ENCODE results near the gene TRDN.
"Not testable (repeated sequence)": the region's sequence is repeated elsewhere in the genome, so short reads cannot be mapped to it uniquely, and the experiment has no call there.

Gene TRDN

GRCh38 chr6:123629258-123629941 is 7.3 kb downstream of the TRDN start:
- no peak for DNase-seq

GRCh38 chr6:123625696-123626095 is 11.1 kb downstream of the TRDN start:
- DNase-seq = no peak

GRCh38 chr6:123622780-123623179 is 14.0 kb downstream of the TRDN start:
- no peak for DNase-seq

GRCh38 chr6:123619156-123619555 is 17.6 kb downstream of the TRDN start:
- no peak for DNase-seq

GRCh38 chr6:123616942-123617341 is 19.8 kb downstream of the TRDN start:
- no peak for DNase-seq

GRCh38 chr6:123616016-123616415 is 20.7 kb downstream of the TRDN start:
- DNase-seq = no peak

- no peak for DNase-seq
These were observed 26.0 kb downstream of the TRDN start for GRCh38 chr6:123610779-123611178.

GRCh38 chr6:123604067-123604466 is 32.7 kb downstream of the TRDN start:
- DNase-seq = no peak

- DNase-seq = no peak
These were observed 38.7 kb downstream of the TRDN start for GRCh38 chr6:123598011-123598410.

- DNase-seq = no peak
These were observed 42.0 kb downstream of the TRDN start for GRCh38 chr6:123594776-123595175.

- no peak for DNase-seq
These were observed 44.3 kb downstream of the TRDN start for GRCh38 chr6:123592426-123592825.

- no peak for DNase-seq
These were observed 46.8 kb downstream of the TRDN start for GRCh38 chr6:123589973-123590372.

- DNase-seq = no peak
These were observed 47.4 kb downstream of the TRDN start for GRCh38 chr6:123589317-123589716.

- no peak for DNase-seq
These were observed 48.2 kb downstream of the TRDN start for GRCh38 chr6:123588546-123588895.

GRCh38 chr6:123587838-123588545 is 48.8 kb downstream of the TRDN start:
- no peak for DNase-seq

GRCh38 chr6:123587407-123587806 is 49.3 kb downstream of the TRDN start:
- DNase-seq = not testable (repeated sequence)

GRCh38 chr6:123580331-123580730 is 56.4 kb downstream of the TRDN start:
- no peak for DNase-seq

- DNase-seq = no peak
These were observed 61.6 kb downstream of the TRDN start for GRCh38 chr6:123575188-123575587.

- DNase-seq = no peak
These were observed 65.7 kb downstream of the TRDN start for GRCh38 chr6:123570813-123571684.

GRCh38 chr6:123569575-123569974 is 67.2 kb downstream of the TRDN start:
- no peak for DNase-seq

GRCh38 chr6:123565529-123565928 is 71.2 kb downstream of the TRDN start:
- DNase-seq = no peak

GRCh38 chr6:123564361-123564760 is 72.4 kb downstream of the TRDN start:
- no peak for DNase-seq

GRCh38 chr6:123562677-123563076 is 74.1 kb downstream of the TRDN start:
- no peak for DNase-seq

- no peak for DNase-seq
These were observed 74.5 kb downstream of the TRDN start for GRCh38 chr6:123562264-123562663.

Measured in fibroblast of skin of scalp (primary cell).